IMR-90 (cell line): ENCODE data around the gene DGKB. TPM values are rescaled to one million over a fixed set of nuclear protein-coding genes. Genes with fewer than 3 reads are reported as not detected.

Experiments used
- ATAC-seq: fragments of 200-7000 bp; cut with Tn5 transposase; 2 replicates; pipeline ENCODE4 v1.9.1; 2020; ENCODE audit warnings: low read depth, mild to moderate bottlenecking, moderate library complexity
- BruUV-seq: library from RNA; stranded (reverse); fragments of 400-500 nt; replicated peaks from 2 replicates; lab custom pipeline; 2021; lab: Mats Ljungman, UMichigan
- CTCF ChIA-PET: fragments of 300-600 bp; formaldehyde crosslinking; extraction: SDS; loops from one replicate; lab custom pipeline; 2021; ENCODE audit warnings: antibody characterized with exemption; lab: Yijun Ruan, JAX
- POLR2A ChIA-PET: fragments of 300-600 bp; sonication (Branson Sonifier 250); formaldehyde crosslinking; loops from one replicate; lab custom pipeline; 2022; ENCODE audit warnings: antibody characterized with exemption; ENCODE audit not compliant: unreplicated experiment; lab: Charles Lee
- DNase-seq: peaks from one replicate; pipeline ENCODE4 v3.0.0; 2013
- H2AFZ ChIP-seq: replicated peaks from 2 replicates; pipeline ENCODE3; 2013; ENCODE audit warnings: low read length, mild to moderate bottlenecking; ENCODE audit not compliant: poor library complexity
- H2AK5ac ChIP-seq: 2 replicates; pipeline ENCODE4 v1.6.1; 2013; ENCODE audit warnings: low read depth, low read length, inconsistent platforms
- H2AK9ac ChIP-seq: replicated peaks from 2 replicates; pipeline ENCODE3; 2013; ENCODE audit warnings: mild to moderate bottlenecking, low read depth, low read length, moderate library complexity; ENCODE audit not compliant: poor library complexity
- H2BK120ac ChIP-seq: 2 replicates; pipeline ENCODE4 v1.6.1; 2013; ENCODE audit warnings: low read depth, low read length, inconsistent platforms
- H2BK15ac ChIP-seq: 3 replicates; pipeline ENCODE4 v1.6.1; 2013; ENCODE audit warnings: low read depth, low read length, inconsistent platforms
- H2BK20ac ChIP-seq: 2 replicates; pipeline ENCODE4 v1.6.1; 2013; ENCODE audit warnings: low read depth, mild to moderate bottlenecking, inconsistent platforms, low read length, moderate library complexity
- H2BK5ac ChIP-seq: 2 replicates; pipeline ENCODE4 v1.6.1; 2013; ENCODE audit warnings: mild to moderate bottlenecking, low read depth, low read length, inconsistent platforms; ENCODE audit not compliant: poor library complexity, severe bottlenecking
- H3K14ac ChIP-seq: replicated peaks from 2 replicates; pipeline ENCODE4 v1.6.1; 2013; ENCODE audit warnings: low read depth, low read length, inconsistent platforms
- H3K18ac ChIP-seq: 2 replicates; pipeline ENCODE4 v1.6.1; 2013; ENCODE audit warnings: low read depth, low read length, control low read depth
- H3K23ac ChIP-seq: 2 replicates; pipeline ENCODE4 v1.6.1; 2013; ENCODE audit warnings: low read depth, low read length, inconsistent platforms
- H3K27ac ChIP-seq: 2 replicates; pipeline ENCODE4 v1.5.1; 2013; ENCODE audit warnings: mild to moderate bottlenecking, control low read depth, low read length; ENCODE audit not compliant: insufficient read depth
- H3K27me3 ChIP-seq: 2 replicates; pipeline ENCODE4 v1.6.1; 2013; ENCODE audit warnings: low read length; ENCODE audit not compliant: control insufficient read depth, insufficient read depth
- H3K36me3 ChIP-seq: 2 replicates; pipeline ENCODE4 v1.6.1; 2013; ENCODE audit warnings: low read length, mixed read lengths; ENCODE audit not compliant: control insufficient read depth, insufficient read depth
- H3K4ac ChIP-seq: 2 replicates; pipeline ENCODE4 v1.6.1; 2013; ENCODE audit warnings: low read depth, low read length, inconsistent platforms
- H3K4me1 ChIP-seq: 2 replicates; pipeline ENCODE4 v1.6.1; 2013; ENCODE audit warnings: low read length, mixed read lengths; ENCODE audit not compliant: control insufficient read depth, insufficient read depth
- H3K4me2 ChIP-seq: 2 replicates; pipeline ENCODE4 v1.6.1; 2013; ENCODE audit warnings: low read depth, mild to moderate bottlenecking, control low read depth, low read length, moderate library complexity
- H3K4me3 ChIP-seq: 2 replicates; pipeline ENCODE4 v1.5.1; 2013; ENCODE audit warnings: low read depth, mild to moderate bottlenecking, control low read depth, low read length, moderate library complexity; ENCODE audit not compliant: insufficient read depth
- H3K56ac ChIP-seq: 2 replicates; pipeline ENCODE4 v1.6.1; 2013; ENCODE audit warnings: low read length, inconsistent platforms; ENCODE audit not compliant: insufficient read depth; ENCODE audit errors: extremely low read depth
- H3K79me1 ChIP-seq, 2 experiments: 2 replicates each; pipeline ENCODE4 v1.6.1; 2013; ENCODE audit warnings: low read length in 2 of 2, inconsistent platforms in 1 of 2, low read depth in 1 of 2
- H3K9ac ChIP-seq: 2 replicates; pipeline ENCODE4 v1.6.1; 2013; ENCODE audit warnings: low read depth, low read length, control low read depth
- H3K9me1 ChIP-seq: 2 replicates; pipeline ENCODE4 v1.6.1; 2013; ENCODE audit warnings: low read length, inconsistent platforms; ENCODE audit not compliant: insufficient read depth
- H3K9me3 ChIP-seq: 2 replicates; pipeline ENCODE4 v1.6.1; 2013; ENCODE audit warnings: low read length; ENCODE audit not compliant: control insufficient read depth, insufficient read depth
- H4K20me1 ChIP-seq: 2 replicates; pipeline ENCODE4 v1.6.1; 2013; ENCODE audit warnings: low read length, inconsistent platforms; ENCODE audit not compliant: insufficient read depth
- H4K5ac ChIP-seq: 2 replicates; pipeline ENCODE4 v1.6.1; 2013; ENCODE audit warnings: mild to moderate bottlenecking, low read depth, low read length, control low read depth
- H4K8ac ChIP-seq, 2 experiments: 2 replicates each; pipeline ENCODE4 v1.6.1; 2013; ENCODE audit warnings: low read depth in 2 of 2, low read length in 2 of 2, control low read depth in 1 of 2, inconsistent platforms in 1 of 2
- H4K91ac ChIP-seq: 2 replicates; pipeline ENCODE4 v1.6.1; 2013; ENCODE audit warnings: low read depth, low read length, inconsistent platforms; ENCODE audit not compliant: insufficient read depth
- CEBPB ChIP-seq: IDR thresholded peaks from 2 replicates; pipeline ENCODE4 v1.6.1; 2012; ENCODE audit warnings: low read depth, low read length, improper control_type of control experiment
- FOS ChIP-seq: fragments of 150-350 bp; IDR thresholded peaks from 2 replicates; pipeline ENCODE4 v1.6.1; 2016; ENCODE audit warnings: low read depth, low read length
- POLR2A ChIP-seq: IDR thresholded peaks from 2 replicates; pipeline ENCODE4 v1.6.1; 2012; ENCODE audit warnings: mild to moderate bottlenecking, low read depth, low read length
- WGBS, 2 experiments: methylation state at CpG; one replicate each; pipeline versions ENCODE4 v1.1.5 to v1.1.7; 2013; ENCODE audit warnings: missing lambda C conversion rate in 2 of 2; ENCODE audit not compliant: insufficient read length in 1 of 2; ENCODE audit errors: extremely low coverage in 2 of 2; 5-methylcytosine and 5-hydroxymethylcytosine counted together
- dilution Hi-C: fragments of 300-500 bp; cut with HindIII; formaldehyde crosslinking; loops from one replicate; pipeline ENCODE4 v1.14.3; 2018; ENCODE audit warnings: low sequenced_read_pairs; ENCODE audit not compliant: unreplicated experiment
- in situ Hi-C: fragments of 300-500 bp; cut with MboI; formaldehyde crosslinking; loops from 3 replicates; pipeline ENCODE4 v1.14.3; 2019; ENCODE audit warnings: low sequenced_read_pairs, inconsistent platforms, mixed read lengths
- intact Hi-C: fragments of 100-400 bp; cut with micrococcal nuclease; formaldehyde crosslinking; loops from 2 replicates; pipeline ENCODE4 v1.10.0; 2022
- polyA plus RNA-seq, 3 experiments: library from polyadenylated mRNA; depleted of rRNA; stranded (reverse); fragments of >200 nt; gene quantifications; 2 replicates each; pipeline ENCODE4 v1.2.3, GENCODE V29; 2012; ENCODE audit warnings: low replicate concordance in 1 of 3
- total RNA-seq: library from RNA; depleted of rRNA; stranded (reverse); fragments of >200 nt; gene quantifications from 2 replicates; pipeline ENCODE4 v1.2.3, GENCODE V29; 2012

DGKB gene
- total and polyA plus RNA-seq, 2 of the 4 experiments (the other 2 are of a cell fraction), result not detected

DNA sequence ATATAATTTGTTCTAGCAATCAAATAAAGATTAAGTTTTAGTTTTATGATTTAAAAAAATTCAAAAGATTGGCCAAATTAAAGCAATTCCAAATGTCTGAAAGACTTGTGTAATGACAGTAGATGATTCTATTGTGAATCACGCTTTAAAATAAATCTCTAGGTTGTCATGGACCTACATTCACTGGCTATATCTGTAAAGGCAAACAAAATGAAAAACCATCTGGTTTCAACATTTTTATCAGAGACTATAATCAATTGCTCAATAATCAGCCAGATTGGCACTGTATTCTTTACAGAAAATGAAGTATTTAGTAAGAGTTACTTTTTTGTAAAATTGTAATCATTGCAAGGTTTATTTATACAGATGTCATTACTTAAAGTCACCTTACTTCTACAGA, 60.7 kb downstream of the DGKB start:
- no peak overlapping the region for H3K9ac ChIP-seq
- no peaks in the 10 kb centered on the region for H3K79me1 ChIP-seq
- H3K18ac ChIP-seq, result no peak overlapping the region
- no peak overlapping the region for H4K8ac ChIP-seq
- H3K4ac ChIP-seq, result no peak overlapping the region
- no peak overlapping the region for H3K4me3 ChIP-seq
- no peak overlapping the region for H3K4me2 ChIP-seq
- no peaks in the 10 kb centered on the region for H3K36me3 ChIP-seq
- WGBS, 2 experiments, result no CpG with 5 or more reads among the region's 1 CpG
- intact Hi-C loops (no loop called here), in situ Hi-C loops (no loop called here), dilution Hi-C loops (no loop called here)
- no peak overlapping the region for H3K27ac ChIP-seq
- no peak overlapping the region for H2BK20ac ChIP-seq
- no peaks in the 10 kb centered on the region for H3K4me1 ChIP-seq
- H3K14ac ChIP-seq, result no peak overlapping the region
- POLR2A ChIA-PET, result no interaction called here
- no peak overlapping the region for H2BK15ac ChIP-seq
- no peaks in the 10 kb centered on the region; the same call in 1 of the 2 replicates for H3K9me3 ChIP-seq
- no TSS peak for BruUV-seq
- ATAC-seq (no peak), DNase-seq (peak; percentile 36)
- H2BK5ac ChIP-seq, result no peak overlapping the region
- H4K20me1 ChIP-seq, result no peaks in the 10 kb centered on the region
- no peaks in the 10 kb centered on the region for H3K9me1 ChIP-seq
- CTCF ChIA-PET, result no interaction called here
- H2AK5ac ChIP-seq, result no peak overlapping the region
- H4K91ac ChIP-seq, result no peak overlapping the region
- TF ChIP-seq FOS (0 out of 2 replicates have a peak, but pooled peaks have one; percentile 7), POLR2A (no peak), CEBPB (peak; percentile 33; the same call in 1 of the 2 replicates)
- H2BK120ac ChIP-seq, result no peak overlapping the region
- no peak overlapping the region for H2AFZ ChIP-seq
- H2AK9ac ChIP-seq, result no peak overlapping the region
- no peak overlapping the region for H3K56ac ChIP-seq
- H4K5ac ChIP-seq, result no peak overlapping the region
- H3K27me3 ChIP-seq, result no peaks in the 10 kb centered on the region
- no peak overlapping the region for H3K23ac ChIP-seq
